GM19455 (cell line): ENCODE data around the gene GEMIN8.

Source experiments
- ATAC-seq: cut with Tn5 transposase; IDR thresholded peaks from one replicate; pipeline ENCODE4 v1.9.1; 2021; ENCODE audit not compliant: unreplicated experiment

The GEMIN8 gene, protein sequence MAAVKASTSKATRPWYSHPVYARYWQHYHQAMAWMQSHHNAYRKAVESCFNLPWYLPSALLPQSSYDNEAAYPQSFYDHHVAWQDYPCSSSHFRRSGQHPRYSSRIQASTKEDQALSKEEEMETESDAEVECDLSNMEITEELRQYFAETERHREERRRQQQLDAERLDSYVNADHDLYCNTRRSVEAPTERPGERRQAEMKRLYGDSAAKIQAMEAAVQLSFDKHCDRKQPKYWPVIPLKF

DNA sequence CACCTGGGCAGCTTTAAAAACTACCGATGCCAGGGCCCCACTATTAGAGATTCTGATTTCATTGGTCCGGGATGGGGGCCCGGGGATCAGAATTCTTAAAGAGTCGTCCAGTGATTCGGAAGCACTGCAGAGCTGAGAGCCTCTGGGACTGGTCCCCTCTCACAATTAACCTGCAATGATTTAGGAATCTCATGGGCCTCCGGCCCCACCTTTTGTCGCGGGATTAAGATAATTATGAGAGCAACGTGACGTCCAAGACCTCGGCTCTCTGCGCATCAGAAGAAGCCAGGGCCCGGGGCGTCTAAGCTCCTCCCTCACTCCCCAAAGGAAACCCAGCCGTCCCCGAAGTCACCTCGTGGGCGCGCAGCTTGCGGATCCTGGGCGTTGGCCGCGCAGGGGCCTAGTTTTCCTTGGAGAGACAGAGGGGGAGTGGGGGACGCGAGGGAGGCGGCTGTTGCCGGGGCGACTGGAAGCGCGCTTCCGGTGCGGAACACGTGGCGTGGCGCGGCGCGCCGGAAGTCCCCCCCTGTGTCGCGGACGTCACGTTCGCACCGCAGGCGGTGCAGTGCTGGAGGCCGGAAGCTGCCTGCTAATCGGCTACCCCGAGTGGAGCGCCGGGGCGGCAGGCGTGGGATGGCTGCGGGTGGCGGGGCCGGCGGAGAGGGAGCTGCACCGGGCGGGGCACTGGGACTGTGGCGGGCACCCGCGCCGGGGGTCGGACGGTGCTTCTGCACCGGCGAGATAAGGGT, at the start of gene GEMIN8:
GEMIN8 (minus strand) TSS at position 468 of the 749 bp plus-strand sequence. CDS start 8,414 bp downstream, outside the sequence.
- peak; percentile 87 for ATAC-seq

DNA sequence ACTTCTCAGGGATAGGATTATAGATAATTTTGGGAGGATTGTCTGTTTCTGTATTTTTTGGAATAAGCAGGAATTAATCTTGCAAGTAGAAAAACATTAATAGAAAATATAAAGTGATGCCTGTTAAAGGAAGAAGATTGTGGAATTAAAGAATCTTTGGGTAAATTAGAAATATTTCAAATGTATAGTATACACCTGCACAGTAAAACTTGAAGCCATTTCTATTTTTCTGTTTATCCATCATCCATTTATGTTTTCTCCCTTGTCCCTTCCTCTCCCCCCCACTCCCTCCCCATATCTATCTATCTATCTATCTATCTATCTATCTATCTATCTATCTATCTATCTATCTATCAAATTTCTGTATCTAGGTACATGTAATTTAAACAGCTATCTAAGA, 46.9 kb upstream of the GEMIN8 start:
- ATAC-seq = no peak

DNA sequence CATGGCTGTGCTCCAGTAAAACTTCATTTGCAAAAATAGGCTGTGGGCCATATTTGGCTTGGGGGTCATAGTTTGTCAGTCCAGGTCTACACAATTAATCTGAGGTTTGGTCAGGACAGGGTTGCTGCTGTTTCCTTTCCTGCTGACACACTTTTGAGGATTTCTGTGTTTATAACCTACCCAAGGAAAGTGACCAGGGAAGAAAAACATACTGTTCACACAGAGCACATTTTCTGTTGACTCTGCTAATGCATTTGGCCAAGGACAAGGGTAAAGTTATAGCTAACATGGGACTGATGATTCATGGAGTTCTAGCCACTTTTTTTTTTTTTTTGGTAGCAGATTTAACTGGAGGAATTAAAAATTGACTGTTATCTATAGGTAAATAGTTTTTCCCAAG, 43.9 kb upstream of the GEMIN8 start:
- no peak for ATAC-seq

GRCh38 chrX:14073071-14073470, 43.4 kb upstream of the GEMIN8 start:
- ATAC-seq = no peak

GRCh38 chrX:14065800-14066199, 36.1 kb upstream of the GEMIN8 start:
- ATAC-seq = no peak

GRCh38 chrX:14064626-14065432, 35.1 kb upstream of the GEMIN8 start:
- ATAC-seq = no peak

GRCh38 chrX:14062524-14062923, 32.8 kb upstream of the GEMIN8 start:
- ATAC-seq = no peak

- ATAC-seq = no peak
Measured at GRCh38 chrX:14056206-14056605, 26.5 kb upstream of the GEMIN8 start.

DNA sequence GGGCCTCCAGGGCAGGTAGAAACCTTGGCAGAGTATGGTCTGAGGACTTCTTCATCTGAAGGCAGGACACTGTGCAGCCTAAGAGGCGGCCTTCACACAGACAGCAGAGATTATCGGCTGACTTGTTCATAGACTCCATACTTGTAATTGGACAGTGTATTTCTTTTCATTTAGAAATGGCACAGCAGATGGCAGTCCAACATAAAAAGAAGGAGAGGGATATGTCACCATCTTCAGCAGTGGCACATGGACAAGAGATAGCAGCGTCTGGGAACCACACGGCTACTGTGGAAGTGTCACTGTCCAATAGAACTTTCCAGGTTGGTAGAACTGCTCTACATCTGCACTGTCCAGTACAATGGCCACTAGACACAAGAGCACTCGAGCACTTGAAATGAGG, 21.7 kb upstream of the GEMIN8 start:
- no peak for ATAC-seq

DNA sequence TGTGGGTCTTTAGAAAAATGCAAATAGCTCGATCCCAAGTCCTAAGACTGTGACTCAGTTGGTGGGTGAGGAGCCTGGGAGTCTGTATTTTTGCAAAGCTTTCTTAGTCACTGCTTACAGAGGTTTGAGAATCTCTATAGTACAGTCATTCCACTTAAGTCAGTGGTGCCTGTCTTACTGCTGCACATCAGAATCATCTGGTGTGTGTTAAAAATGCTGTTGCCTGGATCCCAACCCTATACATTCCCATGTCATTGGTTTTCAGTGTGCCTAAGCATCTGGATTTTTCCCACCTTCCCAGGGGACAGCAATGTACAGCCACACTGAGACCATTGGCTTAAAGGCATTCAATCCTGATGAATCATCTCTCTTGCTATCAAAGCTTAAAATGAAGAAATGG, 21.0 kb upstream of the GEMIN8 start:
- ATAC-seq = no peak

GRCh38 chrX:14043209-14043608, 13.5 kb upstream of the GEMIN8 start:
- ATAC-seq = no peak

DNA sequence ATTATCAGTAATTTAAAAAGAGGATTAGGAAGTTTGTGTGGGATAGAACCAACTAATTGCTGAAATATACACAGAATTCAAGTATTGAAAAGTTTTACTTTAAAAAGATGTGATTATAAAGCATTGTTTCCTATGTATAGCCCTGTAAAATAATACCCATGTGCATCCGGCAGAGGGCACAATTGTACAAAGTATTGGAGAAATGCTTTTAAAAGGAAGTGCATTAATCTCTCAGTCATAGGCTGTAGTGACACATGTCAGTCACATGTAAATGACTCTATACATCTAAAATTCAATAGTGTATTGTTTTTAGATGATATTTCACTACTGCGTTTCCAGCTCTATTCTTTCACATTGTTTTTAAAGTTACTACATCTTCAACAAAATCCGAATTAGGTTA, 9.7 kb upstream of the GEMIN8 start:
- peak; percentile 72 for ATAC-seq

- no peak for ATAC-seq
Measured at GRCh38 chrX:14038375-14039085, 8.8 kb upstream of the GEMIN8 start.

- ATAC-seq = no peak
Measured at GRCh38 chrX:14032406-14032805, 2.7 kb upstream of the GEMIN8 start.

DNA sequence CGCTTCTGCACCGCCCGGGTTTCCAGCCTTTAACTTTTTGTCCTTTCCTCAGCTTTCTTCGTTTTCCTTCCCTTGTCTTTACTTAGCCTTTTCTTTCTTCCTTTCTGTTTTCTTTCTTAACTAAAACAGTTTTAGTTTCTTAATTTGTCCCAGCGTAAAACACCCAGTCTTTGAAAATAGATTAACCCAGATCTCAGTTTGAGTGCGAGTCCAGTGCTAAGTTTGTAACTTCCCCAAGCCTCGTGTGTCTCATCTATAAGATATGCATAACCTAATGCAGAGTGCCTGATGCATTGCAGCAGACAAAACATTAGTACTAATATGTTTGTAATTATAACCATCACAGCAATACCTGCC, 460 bp upstream of the GEMIN8 start:
- ATAC-seq = peak; percentile 25

DNA sequence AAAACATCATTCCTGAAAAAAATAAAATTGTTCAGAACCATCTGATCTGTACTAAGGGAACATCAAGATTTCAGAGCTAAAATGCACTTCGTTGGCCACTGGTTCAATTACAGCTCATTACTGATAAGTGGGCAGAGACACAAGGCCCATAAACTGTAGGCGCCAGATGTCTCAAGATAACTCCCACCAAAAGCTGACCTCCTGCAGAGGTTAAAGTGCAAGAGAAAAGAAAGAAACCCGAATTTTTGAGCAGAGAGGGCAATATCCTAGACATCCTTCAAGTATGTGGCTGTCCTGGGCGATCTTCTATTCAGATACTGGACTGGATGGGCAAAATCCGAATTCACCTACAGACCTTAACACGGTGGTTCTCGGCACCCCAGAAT, 660 bp downstream of the GEMIN8 start:
- ATAC-seq = no peak

GRCh38 chrX:14028473-14028872, 1.2 kb downstream of the GEMIN8 start:
- ATAC-seq = no peak

- peak; percentile 34 for ATAC-seq
Measured at GRCh38 chrX:14027511-14028019, 2.1 kb downstream of the GEMIN8 start.

DNA sequence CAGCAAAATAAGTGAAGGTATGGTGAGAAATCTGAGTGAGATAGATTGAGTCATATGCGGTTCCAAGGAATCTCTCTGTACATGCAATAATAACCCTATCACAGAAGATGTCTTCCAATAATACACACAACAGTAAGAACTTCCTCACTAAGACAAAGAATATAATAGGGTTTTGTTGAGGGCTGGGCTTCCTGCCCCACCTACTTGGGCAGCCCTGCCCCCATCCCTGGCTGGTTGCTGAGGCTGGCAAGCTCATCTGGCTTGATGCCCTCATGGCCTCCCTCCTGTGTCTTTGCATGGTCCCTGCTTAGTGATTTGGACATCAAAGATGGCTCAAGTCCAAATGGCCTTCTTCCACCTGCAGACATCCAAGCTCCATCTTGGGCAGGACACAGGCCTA, 2.7 kb downstream of the GEMIN8 start:
- ATAC-seq = no peak

GRCh38 chrX:14026121-14026520, 3.6 kb downstream of the GEMIN8 start:
- no peak for ATAC-seq

DNA sequence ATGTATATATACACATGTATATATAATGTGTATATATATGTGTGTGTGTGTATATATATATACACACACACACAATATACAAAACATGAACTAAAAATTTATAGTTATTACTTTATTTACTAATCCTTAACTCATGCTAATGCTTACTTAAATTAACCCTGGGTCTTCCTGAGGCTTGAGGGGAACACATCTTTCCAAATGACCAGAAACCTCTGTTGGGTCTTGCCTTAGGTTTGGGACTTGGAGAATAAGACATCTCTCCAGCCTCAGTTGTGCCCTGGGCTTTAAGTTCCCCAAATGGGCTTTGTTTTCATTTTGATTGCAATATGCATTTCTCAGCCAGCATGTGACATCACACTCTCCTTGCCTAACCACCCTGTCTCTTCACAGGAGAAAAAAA, 7.7 kb downstream of the GEMIN8 start:
- no peak for ATAC-seq
